H9 (cell line): Measurements from ENCODE around the gene P2RY4. TPM values are rescaled to one million over a fixed set of nuclear protein-coding genes. Genes with fewer than 3 reads are reported as not detected.

Experiments used
- DNase-seq: peaks from one replicate; pipeline ENCODE4 v3.0.0-alpha.2; 2017
- H2AFZ ChIP-seq: one replicate; pipeline ENCODE4 v1.6.1; 2013; ENCODE audit warnings: mild to moderate bottlenecking, low read length, control low read depth, moderate library complexity
- H2AK5ac ChIP-seq: 2 replicates; pipeline ENCODE4 v1.6.1; 2013; ENCODE audit warnings: low read length, control low read depth, mixed read lengths; ENCODE audit not compliant: insufficient read length
- H2BK120ac ChIP-seq: one replicate; pipeline ENCODE4 v1.6.1; 2013; ENCODE audit warnings: low read depth, mild to moderate bottlenecking, low read length, control low read depth, inconsistent platforms; ENCODE audit not compliant: poor library complexity, severe bottlenecking
- H2BK12ac ChIP-seq: 2 replicates; pipeline ENCODE4 v1.6.1; 2013; ENCODE audit warnings: low read length, control low read depth, mixed read lengths, low read depth; ENCODE audit not compliant: insufficient read length
- H2BK15ac ChIP-seq: 2 replicates; pipeline ENCODE4 v1.6.1; 2013; ENCODE audit warnings: low read depth, low read length, control low read depth
- H2BK20ac ChIP-seq: one replicate; pipeline ENCODE4 v1.6.1; 2013; ENCODE audit warnings: low read depth, mild to moderate bottlenecking, low read length, control low read depth, inconsistent platforms; ENCODE audit not compliant: poor library complexity, severe bottlenecking
- H2BK5ac ChIP-seq: 2 replicates; pipeline ENCODE4 v1.6.1; 2013; ENCODE audit warnings: low read length, control low read depth, mixed read lengths; ENCODE audit not compliant: insufficient read length
- H3K14ac ChIP-seq: 2 replicates; pipeline ENCODE4 v1.6.1; 2013; ENCODE audit warnings: low read length, control low read depth; ENCODE audit not compliant: insufficient read depth
- H3K18ac ChIP-seq: 2 replicates; pipeline ENCODE4 v1.6.1; 2013; ENCODE audit warnings: low read depth, mild to moderate bottlenecking, mixed read lengths, low read length, control low read depth; ENCODE audit not compliant: insufficient read length
- H3K23ac ChIP-seq: 2 replicates; pipeline ENCODE4 v1.6.1; 2013; ENCODE audit warnings: low read length, control low read depth, mixed read lengths, low read depth; ENCODE audit not compliant: insufficient read length
- H3K23me2 ChIP-seq: 2 replicates; pipeline ENCODE4 v1.6.1; 2013; ENCODE audit warnings: low read depth, mild to moderate bottlenecking, mixed read lengths, low read length, control low read depth; ENCODE audit not compliant: insufficient read length, poor library complexity, severe bottlenecking
- H3K27ac ChIP-seq: 2 replicates; pipeline ENCODE4 v1.5.1; 2013; ENCODE audit warnings: low read length, control low read depth, mixed read lengths, low read depth; ENCODE audit not compliant: insufficient read length
- H3K27me3 ChIP-seq: 2 replicates; pipeline ENCODE4 v1.6.1; 2013; ENCODE audit warnings: low read length, control low read depth, inconsistent platforms; ENCODE audit not compliant: insufficient read depth
- H3K4ac ChIP-seq: 2 replicates; pipeline ENCODE4 v1.6.1; 2013; ENCODE audit warnings: low read depth, mild to moderate bottlenecking, control low read depth, inconsistent platforms, low read length, moderate library complexity
- H3K4me1 ChIP-seq: 2 replicates; pipeline ENCODE4 v1.6.1; 2013; ENCODE audit warnings: low read length, control low read depth, inconsistent platforms; ENCODE audit not compliant: insufficient read depth
- H3K4me2 ChIP-seq: 2 replicates; pipeline ENCODE4 v1.6.1; 2013; ENCODE audit warnings: low read length, control low read depth, mixed read lengths; ENCODE audit not compliant: insufficient read length, insufficient read depth
- H3K56ac ChIP-seq: 2 replicates; pipeline ENCODE4 v1.6.1; 2013; ENCODE audit warnings: low read depth, mild to moderate bottlenecking, mixed read lengths, low read length, control low read depth; ENCODE audit not compliant: insufficient read length
- H3K79me1 ChIP-seq: 2 replicates; pipeline ENCODE4 v1.6.1; 2013; ENCODE audit warnings: low read depth, mild to moderate bottlenecking, moderate library complexity, low read length, control low read depth, inconsistent platforms; ENCODE audit not compliant: insufficient read depth, poor library complexity, severe bottlenecking
- H3K79me2 ChIP-seq: 2 replicates; pipeline ENCODE4 v1.6.1; 2013; ENCODE audit warnings: low read length, control low read depth, inconsistent platforms; ENCODE audit not compliant: insufficient read depth
- H3K9ac ChIP-seq: 2 replicates; pipeline ENCODE4 v1.6.1; 2013; ENCODE audit warnings: low read length, control low read depth, mixed read lengths; ENCODE audit not compliant: insufficient read length; ENCODE audit errors: extremely low read depth
- H3K9me3 ChIP-seq: one replicate; pipeline ENCODE4 v1.6.1; 2013; ENCODE audit warnings: low read depth, low read length, inconsistent platforms; ENCODE audit not compliant: control insufficient read depth
- H3T11ph ChIP-seq: one replicate; pipeline ENCODE4 v1.6.1; 2013; ENCODE audit warnings: mild to moderate bottlenecking, low read length, control low read depth, inconsistent platforms
- H4K20me1 ChIP-seq: one replicate; pipeline ENCODE4 v1.6.1; 2013; ENCODE audit not compliant: control insufficient read depth, insufficient read length, insufficient read depth
- H4K5ac ChIP-seq: 2 replicates; pipeline ENCODE4 v1.6.1; 2013; ENCODE audit warnings: low read depth, mild to moderate bottlenecking, mixed read lengths, low read length, control low read depth; ENCODE audit not compliant: insufficient read length
- H4K8ac ChIP-seq: replicated peaks from 2 replicates; pipeline ENCODE4 v1.6.1; 2013; ENCODE audit warnings: low read length, control low read depth, mixed read lengths, low read depth; ENCODE audit not compliant: insufficient read length
- H4K91ac ChIP-seq: 2 replicates; pipeline ENCODE4 v1.6.1; 2013; ENCODE audit warnings: low read depth, mild to moderate bottlenecking, moderate library complexity, mixed read lengths, low read length, control low read depth; ENCODE audit not compliant: insufficient read length
- H3K27ac Mint-ChIP-seq, 3 experiments: 2 replicates in 2 of 3; 3 replicates in 1 of 3; pipeline ENCODE4 v1.8.0; 2020 to 2021; ENCODE audit warnings: mixed read lengths in 3 of 3, mild to moderate bottlenecking in 1 of 3, moderate library complexity in 1 of 3
- H3K27me3 Mint-ChIP-seq: 2 replicates; pipeline ENCODE4 v1.8.0; 2021; ENCODE audit warnings: low read depth, mild to moderate bottlenecking, moderate library complexity, mixed read lengths
- H3K36me3 Mint-ChIP-seq, 3 experiments: 2 replicates in 2 of 3; 3 replicates in 1 of 3; pipeline ENCODE4 v1.8.0; 2020 to 2021; ENCODE audit warnings: low read depth in 3 of 3, mixed read lengths in 3 of 3; ENCODE audit not compliant: insufficient read depth in 1 of 3
- H3K4me1 Mint-ChIP-seq, 2 experiments: 2 replicates each; pipeline ENCODE4 v1.8.0; 2020; ENCODE audit warnings: mixed read lengths in 2 of 2
- H3K4me3 Mint-ChIP-seq, 2 experiments: 2 replicates in 1 of 2; 3 replicates in 1 of 2; pipeline ENCODE4 v1.8.0; 2020 to 2021; ENCODE audit warnings: mild to moderate bottlenecking in 2 of 2, mixed read lengths in 2 of 2, moderate library complexity in 1 of 2
- H3K9me3 Mint-ChIP-seq, 2 experiments: 2 replicates in 1 of 2; 3 replicates in 1 of 2; pipeline ENCODE4 v1.8.0; 2020; ENCODE audit warnings: mild to moderate bottlenecking in 2 of 2, mixed read lengths in 2 of 2, moderate library complexity in 1 of 2
- CTCF ChIP-seq: fragments of 200-600 bp; sonication (generic); conservative IDR thresholded peaks from 3 replicates; pipeline ENCODE4 v1.8.0; 2021; ENCODE audit warnings: antibody characterized with exemption, mild to moderate bottlenecking
- WGBS: extraction: QIAGEN DNeasy Blood & Tissue Kit; methylation state at CpG from one replicate; pipeline ENCODE4 v1.1.7; 2013; ENCODE audit warnings: missing lambda C conversion rate, low lambda C conversion rate, mixed read lengths; ENCODE audit not compliant: insufficient read length; ENCODE audit errors: extremely low coverage; 5-methylcytosine and 5-hydroxymethylcytosine counted together
- total RNA-seq: library from RNA; stranded (reverse); gene quantifications from 2 replicates; pipeline ENCODE4 v1.2.1, GENCODE V29; 2021

The P2RY4 gene
- total RNA-seq, 1 experiment from 2014 or later = not detected

GRCh38 chrX:70240751-70241150 is 19.3 kb downstream of the P2RY4 start:
- no peak overlapping the region for H3K18ac ChIP-seq
- no peak overlapping the region for H3K14ac ChIP-seq
- no peak overlapping the region for H4K5ac ChIP-seq
- H3K27ac ChIP-seq = no peak overlapping the region
- H3K56ac ChIP-seq = no peak overlapping the region
- peaks cover 35% of the 10 kb centered on the region for H3K9me3 ChIP-seq
- H4K8ac ChIP-seq = no peak overlapping the region
- no peak overlapping the region for H4K91ac ChIP-seq
- no peak overlapping the region for H3K23ac ChIP-seq
- H3K27me3 Mint-ChIP-seq = no peaks in the 10 kb centered on the region
- H3K36me3 Mint-ChIP-seq = peaks cover 0 to 2% (median 0%) of the 10 kb centered on the region in 3 experiments; a peak in 2 of 7 replicates
- H2AFZ ChIP-seq = no peak overlapping the region
- H3K4me1 Mint-ChIP-seq = peaks cover 17% of the 10 kb centered on the region in 2 experiments
- no peak overlapping the region for H3K27ac Mint-ChIP-seq
- H3K79me2 ChIP-seq = no peaks in the 10 kb centered on the region
- H3K4me3 Mint-ChIP-seq = no peak overlapping the region
- no peaks in the 10 kb centered on the region for H3K23me2 ChIP-seq
- no CpG with 5 or more reads among the region's 1 CpG for WGBS
- no peak overlapping the region for H2BK20ac ChIP-seq
- no peak overlapping the region for H2BK5ac ChIP-seq
- no peak overlapping the region for H3K9ac ChIP-seq
- no peak overlapping the region for H2BK120ac ChIP-seq
- H3K4ac ChIP-seq = no peak overlapping the region
- H3K4me1 ChIP-seq = no peaks in the 10 kb centered on the region
- no peak for DNase-seq
- peaks cover 52 to 68% of the 10 kb centered on the region in 2 experiments for H3K9me3 Mint-ChIP-seq
- no peaks in the 10 kb centered on the region for H4K20me1 ChIP-seq
- H3K79me1 ChIP-seq = no peaks in the 10 kb centered on the region
- H2BK15ac ChIP-seq = no peak overlapping the region
- H3T11ph ChIP-seq = no peak overlapping the region
- no peaks in the 10 kb centered on the region for H3K27me3 ChIP-seq
- no peak overlapping the region for H2AK5ac ChIP-seq
- no peak overlapping the region for H3K4me2 ChIP-seq
- no peak for TF ChIP-seq CTCF
- H2BK12ac ChIP-seq = no peak overlapping the region
